Measurements from ENCODE around the gene A2ML1. TPM values are rescaled to one million over a fixed set of nuclear protein-coding genes. Genes with fewer than 3 reads are reported as not detected.

The A2ML1 gene
- total and polyA plus RNA-seq, 2 of the 4 experiments (the other 2 are of a cell fraction), result not detected

DNA sequence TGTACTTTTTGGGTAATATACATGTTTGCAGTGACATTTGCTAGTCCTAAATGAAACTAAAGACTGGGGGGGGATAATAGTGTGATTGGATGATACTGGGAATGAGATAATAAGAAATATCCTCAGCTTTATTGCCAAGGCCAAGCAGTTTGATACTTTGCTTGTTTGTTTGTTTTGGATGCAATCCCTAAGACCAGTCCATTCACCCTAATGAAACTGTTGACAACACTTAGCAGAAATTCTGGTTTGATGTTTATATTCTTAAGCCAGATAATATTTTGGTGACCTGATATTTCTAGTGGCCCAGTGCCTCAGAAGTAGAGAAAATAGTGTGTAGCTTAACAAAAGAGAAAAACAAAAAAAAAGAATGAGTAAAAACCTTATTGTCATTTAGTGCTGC is 93.7 kb downstream of the A2ML1 start:
- Histone ChIP-seq H4K8ac (ENCODE audit: low read depth in 2 of 2, low read length in 2 of 2) (no peak overlapping the region), H4K91ac (ENCODE audit: insufficient read depth, low read depth, low read length) (no peak overlapping the region), H3K4me3 (ENCODE audit: insufficient read depth, low read depth, low read length) (no peak overlapping the region), H3K4ac (ENCODE audit: low read depth, low read length) (no peak overlapping the region), H3K4me1 (ENCODE audit: control insufficient read depth, insufficient read depth, low read length) (peaks cover 2% of the 10 kb centered on the region), H3K56ac (ENCODE audit: extremely low read depth, insufficient read depth, low read length) (no peak overlapping the region), H3K27ac (ENCODE audit: insufficient read depth, low read length) (no peak overlapping the region), H4K5ac (ENCODE audit: low read depth, low read length) (no peak overlapping the region), H3K14ac (replicated peaks; ENCODE audit: low read depth, low read length) (no peak overlapping the region), H2AFZ (replicated peaks; ENCODE audit: low read length, poor library complexity) (no peak overlapping the region), H4K20me1 (ENCODE audit: insufficient read depth, low read length) (no peaks in the 10 kb centered on the region), H3K4me2 (ENCODE audit: low read depth, low read length) (peak overlapping the region; percentile 70), H2BK5ac (ENCODE audit: low read depth, low read length, poor library complexity, severe bottlenecking) (peak overlapping the region; percentile 6), H2BK15ac (ENCODE audit: low read depth, low read length) (no peak overlapping the region), H2BK20ac (ENCODE audit: low read depth, low read length) (no peak overlapping the region), H3K27me3 (ENCODE audit: control insufficient read depth, insufficient read depth, low read length) (no peaks in the 10 kb centered on the region), H3K9ac (ENCODE audit: low read depth, low read length) (no peak overlapping the region), H2AK9ac (replicated peaks; ENCODE audit: low read depth, low read length, poor library complexity) (no peak overlapping the region), H3K36me3 (ENCODE audit: control insufficient read depth, insufficient read depth, low read length) (peaks cover 7% of the 10 kb centered on the region), H3K79me1 (ENCODE audit: low read depth in 1 of 2, low read length in 2 of 2) (peaks cover 7 to 31% of the 10 kb centered on the region in 2 experiments), H2AK5ac (ENCODE audit: low read depth, low read length) (no peak overlapping the region), H3K23ac (ENCODE audit: low read depth, low read length) (no peak overlapping the region), H3K9me1 (ENCODE audit: insufficient read depth, low read length) (peaks cover 12% of the 10 kb centered on the region), H2BK120ac (ENCODE audit: low read depth, low read length) (no peak overlapping the region), H3K9me3 (ENCODE audit: control insufficient read depth, insufficient read depth, low read length) (no peaks in the 10 kb centered on the region), H3K18ac (ENCODE audit: low read depth, low read length) (no peak overlapping the region)
- ATAC-seq (ENCODE audit: low read depth), result no peak
- in situ Hi-C loops (cut with MboI; ENCODE audit: low sequenced_read_pairs), result no loop called here
- no peak for TF ChIP-seq MAFK (IDR thresholded peaks at IDR 0.05; ENCODE audit: low read depth, low read length)
- TF ChIP-seq, protein P1, sequence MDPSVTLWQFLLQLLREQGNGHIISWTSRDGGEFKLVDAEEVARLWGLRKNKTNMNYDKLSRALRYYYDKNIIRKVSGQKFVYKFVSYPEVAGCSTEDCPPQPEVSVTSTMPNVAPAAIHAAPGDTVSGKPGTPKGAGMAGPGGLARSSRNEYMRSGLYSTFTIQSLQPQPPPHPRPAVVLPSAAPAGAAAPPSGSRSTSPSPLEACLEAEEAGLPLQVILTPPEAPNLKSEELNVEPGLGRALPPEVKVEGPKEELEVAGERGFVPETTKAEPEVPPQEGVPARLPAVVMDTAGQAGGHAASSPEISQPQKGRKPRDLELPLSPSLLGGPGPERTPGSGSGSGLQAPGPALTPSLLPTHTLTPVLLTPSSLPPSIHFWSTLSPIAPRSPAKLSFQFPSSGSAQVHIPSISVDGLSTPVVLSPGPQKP (IDR thresholded peaks at IDR 0.05; ENCODE audit: borderline replicate concordance, low read depth, low read length), result no peak
- TF ChIP-seq POLR2A (IDR thresholded peaks at IDR 0.05; ENCODE audit: low read depth, low read length), result no peak
- TF ChIP-seq, protein P2, sequence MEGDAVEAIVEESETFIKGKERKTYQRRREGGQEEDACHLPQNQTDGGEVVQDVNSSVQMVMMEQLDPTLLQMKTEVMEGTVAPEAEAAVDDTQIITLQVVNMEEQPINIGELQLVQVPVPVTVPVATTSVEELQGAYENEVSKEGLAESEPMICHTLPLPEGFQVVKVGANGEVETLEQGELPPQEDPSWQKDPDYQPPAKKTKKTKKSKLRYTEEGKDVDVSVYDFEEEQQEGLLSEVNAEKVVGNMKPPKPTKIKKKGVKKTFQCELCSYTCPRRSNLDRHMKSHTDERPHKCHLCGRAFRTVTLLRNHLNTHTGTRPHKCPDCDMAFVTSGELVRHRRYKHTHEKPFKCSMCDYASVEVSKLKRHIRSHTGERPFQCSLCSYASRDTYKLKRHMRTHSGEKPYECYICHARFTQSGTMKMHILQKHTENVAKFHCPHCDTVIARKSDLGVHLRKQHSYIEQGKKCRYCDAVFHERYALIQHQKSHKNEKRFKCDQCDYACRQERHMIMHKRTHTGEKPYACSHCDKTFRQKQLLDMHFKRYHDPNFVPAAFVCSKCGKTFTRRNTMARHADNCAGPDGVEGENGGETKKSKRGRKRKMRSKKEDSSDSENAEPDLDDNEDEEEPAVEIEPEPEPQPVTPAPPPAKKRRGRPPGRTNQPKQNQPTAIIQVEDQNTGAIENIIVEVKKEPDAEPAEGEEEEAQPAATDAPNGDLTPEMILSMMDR (conservative IDR thresholded peaks at IDR 0.05; ENCODE audit: low read depth, low read length), result no peak
- no peak for TF ChIP-seq RCOR1 (IDR thresholded peaks at IDR 0.05; ENCODE audit: insufficient replicate concordance, low read length)
- TF ChIP-seq CHD1 (IDR thresholded peaks at IDR 0.05; ENCODE audit: low read depth, low read length), result no peak
- TF ChIP-seq CEBPB (IDR thresholded peaks at IDR 0.05; ENCODE audit: low read depth, low read length), result no peak
- no peak for TF ChIP-seq MAZ (IDR thresholded peaks at IDR 0.05; ENCODE audit: borderline replicate concordance, low read depth, low read length)
- no peak for TF ChIP-seq MXI1 (IDR thresholded peaks at IDR 0.05; ENCODE audit: borderline replicate concordance, low read depth, low read length)
- TF ChIP-seq BHLHE40 (IDR thresholded peaks at IDR 0.05; ENCODE audit: low read depth, low read length), result no peak
- POLR2A ChIA-PET (ENCODE audit: unreplicated experiment), result no interaction called here
- BruUV-seq (replicated peaks), result TSS peak; percentile 59
- intact Hi-C loops (cut with micrococcal nuclease), result no loop called here
- dilution Hi-C loops (cut with HindIII; ENCODE audit: low sequenced_read_pairs, unreplicated experiment), result no loop called here
- CTCF ChIA-PET, result interaction anchor here (0.8 to 1.9 kb wide), 2 partner anchors 25 to 33 kb away, joined by 3 to 5 read pairs; partner anchors contain the start of gene M6PR
- DNase-seq, result no peak
